Prostate gland (tissue), 2 donors: ENCODE results near the gene AMFR. TPM values are rescaled to one million over a fixed set of nuclear protein-coding genes. Genes with fewer than 3 reads are reported as not detected.
"Not testable (repeated sequence)": the region's sequence is repeated elsewhere in the genome, so short reads cannot be mapped to it uniquely, and the experiment has no call there.

Experiments
- DNase-seq: peaks from one replicate; pipeline ENCODE4 v3.0.0-alpha.2; 2019; ENCODE audit warnings: low spot score
- H3K27ac ChIP-seq, 2 donors: fragments of 200-600 bp; sonication (generic); 2 replicates each; pipeline ENCODE4 v1.5.1; 2017 to 2019
- H3K27me3 ChIP-seq: fragments of 200-600 bp; sonication (generic); replicated peaks from 2 replicates; pipeline ENCODE4 v1.5.1; 2019; ENCODE audit not compliant: insufficient read depth
- H3K36me3 ChIP-seq, 2 donors: fragments of 200-600 bp; sonication (generic); 1 replicate in 1 of 2; 2 replicates in 1 of 2; pipeline versions ENCODE4 v1.5.1 to v1.8.1; 2017 to 2019
- H3K4me1 ChIP-seq: fragments of 200-600 bp; sonication (generic); replicated peaks from 2 replicates; pipeline ENCODE4 v1.5.1; 2019
- H3K4me3 ChIP-seq, 2 donors: fragments of 200-600 bp; sonication (generic); 2 replicates each; pipeline ENCODE4 v1.5.1; 2017 to 2019
- H3K9me3 ChIP-seq: fragments of 200-600 bp; sonication (generic); 2 replicates; pipeline ENCODE4 v1.5.1; 2017
- CTCF ChIP-seq, 4 experiments: fragments of 200-600 bp in 2 of 4; fragments of 450-650 bp in 2 of 4; sonication (generic) in 2 of 4; IDR thresholded peaks; 1 replicate in 3 of 4; 2 replicates in 1 of 4; pipeline ENCODE4 v1.5.1; 2016 to 2019; ENCODE audit warnings: antibody characterized with exemption in 4 of 4, mild to moderate bottlenecking in 2 of 4, moderate library complexity in 2 of 4
- POLR2A ChIP-seq: fragments of 450-650 bp; IDR thresholded peaks from one replicate; pipeline ENCODE4 v1.6.1; 2016; ENCODE audit warnings: antibody characterized with exemption, mild to moderate bottlenecking
- POLR2AphosphoS5 ChIP-seq: sonication (generic); formaldehyde crosslinking; IDR thresholded peaks from one replicate; pipeline ENCODE4 v1.6.1; 2017; ENCODE audit warnings: antibody characterized with exemption
- WGBS: methylation state at CpG from one replicate; pipeline ENCODE4 v1.1.5; 2018; 5-methylcytosine and 5-hydroxymethylcytosine counted together
- intact Hi-C: fragments of 100-400 bp; cut with DNase I; formaldehyde crosslinking; loops from one replicate; pipeline ENCODE4 v1.14.2; 2022
- total RNA-seq, 2 donors: library from RNA; depleted of rRNA; stranded (reverse); fragments of >200 nt; gene quantifications; one replicate each; pipeline ENCODE4 v1.1.0, GENCODE V29; 2016

The AMFR gene
- total RNA-seq, 2 donors from 2014 or later = 123 to 261 TPM

- H3K27me3 ChIP-seq = no peaks in the 10 kb centered on the region
- H3K9me3 ChIP-seq = no peaks in the 10 kb centered on the region
- TF ChIP-seq POLR2A = no peak
- TF ChIP-seq CTCF (IDR thresholded peaks at IDR 0.05) = no peak
- no peak for TF ChIP-seq POLR2AphosphoS5
- H3K4me3 ChIP-seq = no peak overlapping the region
- no peaks in the 10 kb centered on the region for H3K4me1 ChIP-seq
- WGBS = 89% methylated on average over 3 of the region's 3 CpGs
- DNase-seq = no peak
- H3K27ac ChIP-seq = no peak overlapping the region
- intact Hi-C loops = no loop called here
- peaks cover 3% of the 10 kb centered on the region in 2 donors for H3K36me3 ChIP-seq
These were observed 37.9 kb downstream of the AMFR start for GRCh38 chr16:56387396-56387795.

- DNase-seq = no peak
- Histone ChIP-seq H3K36me3 (peaks cover 0 to 9% of the 10 kb centered on the region in 2 donors), H3K27me3 (no peaks in the 10 kb centered on the region), H3K4me1 (no peaks in the 10 kb centered on the region), H3K27ac (no peak overlapping the region), H3K9me3 (no peaks in the 10 kb centered on the region), H3K4me3 (no peak overlapping the region)
- TF ChIP-seq POLR2A (no peak), POLR2AphosphoS5 (no peak), CTCF (IDR thresholded peaks at IDR 0.05) (no peak)
- 92% methylated on average over 4 of the region's 4 CpGs for WGBS
- intact Hi-C loops = no loop called here
These were observed 41.1 kb downstream of the AMFR start for GRCh38 chr16:56384074-56384721.

- Histone ChIP-seq H3K27me3 (no peaks in the 10 kb centered on the region), H3K27ac (no peak overlapping the region), H3K36me3 (peaks cover 0 to 9% of the 10 kb centered on the region in 2 donors), H3K9me3 (no peaks in the 10 kb centered on the region), H3K4me3 (no peak overlapping the region), H3K4me1 (no peaks in the 10 kb centered on the region)
- DNase-seq = no peak
- 66% methylated on average over 5 of the region's 5 CpGs for WGBS
- no peak for TF ChIP-seq POLR2A
- TF ChIP-seq CTCF (IDR thresholded peaks at IDR 0.05) = no peak
- TF ChIP-seq POLR2AphosphoS5 = no peak
- intact Hi-C loops = no loop called here
These were observed 42.4 kb downstream of the AMFR start for GRCh38 chr16:56382901-56383355.

- Histone ChIP-seq H3K4me3 (no peak overlapping the region), H3K4me1 (no peaks in the 10 kb centered on the region), H3K9me3 (no peaks in the 10 kb centered on the region), H3K27ac (no peak overlapping the region), H3K27me3 (no peaks in the 10 kb centered on the region), H3K36me3 (peaks cover 0 to 9% of the 10 kb centered on the region in 2 donors)
- WGBS = 94% methylated on average over 4 of the region's 4 CpGs
- TF ChIP-seq POLR2A = no peak
- no peak for TF ChIP-seq CTCF (IDR thresholded peaks at IDR 0.05)
- no peak for TF ChIP-seq POLR2AphosphoS5
- DNase-seq = no peak
- intact Hi-C loops = no loop called here
These were observed 42.9 kb downstream of the AMFR start for GRCh38 chr16:56382459-56382858.

GRCh38 chr16:56380778-56381485 lies 44.4 kb downstream of the AMFR start:
- H3K27me3 ChIP-seq, H3K4me3 ChIP-seq, H3K9me3 ChIP-seq, H3K27ac ChIP-seq, H3K4me1 ChIP-seq, intact Hi-C loops, DNase-seq, H3K36me3 ChIP-seq: not testable (repeated sequence)
- WGBS = 91% methylated on average over 3 of the region's 3 CpGs

GRCh38 chr16:56379044-56379443 lies 46.3 kb downstream of the AMFR start:
- DNase-seq, H3K4me3 ChIP-seq, H3K27me3 ChIP-seq, H3K27ac ChIP-seq, H3K9me3 ChIP-seq, intact Hi-C loops, H3K36me3 ChIP-seq, H3K4me1 ChIP-seq: not testable (repeated sequence)
- 94% methylated on average over 6 of the region's 6 CpGs for WGBS

- H3K36me3 ChIP-seq, intact Hi-C loops, H3K27me3 ChIP-seq, DNase-seq, H3K4me3 ChIP-seq, H3K9me3 ChIP-seq, H3K4me1 ChIP-seq, H3K27ac ChIP-seq: not testable (repeated sequence)
- WGBS = 98% methylated on average over 6 of the region's 6 CpGs
These were observed 49.6 kb downstream of the AMFR start for GRCh38 chr16:56375792-56376191.
